ENCODE data around the gene NFIA.

- TF ChIP-seq CTCF (IDR thresholded peaks at IDR 0.05): no peak
- no peak for TF ChIP-seq POLR2A (IDR thresholded peaks at IDR 0.05)
- no peak for TF ChIP-seq EP300 (IDR thresholded peaks at IDR 0.05)
- no peak for TF ChIP-seq POLR2AphosphoS5 (IDR thresholded peaks at IDR 0.05)
These were observed 352.9 kb downstream of the NFIA start for GRCh38 chr1:61435226-61435625.

Data from upper lobe of left lung (tissue), 4 donors.